Neural crest cell (in vitro differentiated cells): Measurements from ENCODE around the gene CCDC136. TPM values are rescaled to one million over a fixed set of nuclear protein-coding genes. Genes with fewer than 3 reads are reported as not detected.

ENCODE experiments used
- DNase-seq: peaks from one replicate; pipeline ENCODE4 v3.0.0; 2021; ENCODE audit warnings: low read depth, mixed read lengths, low spot score
- H3K27ac Mint-ChIP-seq: one replicate; pipeline ENCODE4 v1.8.0; 2021; ENCODE audit warnings: mild to moderate bottlenecking, mixed read lengths; ENCODE audit not compliant: unreplicated experiment
- H3K27me3 Mint-ChIP-seq: 2 replicates; pipeline ENCODE4 v1.8.0; 2021; ENCODE audit warnings: low read depth, mild to moderate bottlenecking, mixed read lengths
- H3K36me3 Mint-ChIP-seq: 2 replicates; pipeline ENCODE4 v1.8.0; 2021; ENCODE audit warnings: low read depth, mild to moderate bottlenecking, mixed read lengths
- H3K4me1 Mint-ChIP-seq: 2 replicates; pipeline ENCODE4 v1.8.0; 2021; ENCODE audit warnings: mixed read lengths
- H3K4me3 Mint-ChIP-seq: one replicate; pipeline ENCODE4 v1.8.0; 2021; ENCODE audit warnings: mild to moderate bottlenecking, mixed read lengths
- H3K9me3 Mint-ChIP-seq: 2 replicates; pipeline ENCODE4 v1.8.0; 2021; ENCODE audit warnings: mixed read lengths
- CTCF ChIP-seq: fragments of 200-600 bp; sonication (generic); conservative IDR thresholded peaks from 2 replicates; pipeline ENCODE4 v1.5.0; 2021; ENCODE audit warnings: antibody characterized with exemption, mild to moderate bottlenecking
- total RNA-seq: library from RNA; stranded (reverse); gene quantifications from 2 replicates; pipeline ENCODE4 v1.2.1, GENCODE V29; 2021

The CCDC136 gene
- total RNA-seq, 1 donor from 2014 or later: 70.6 TPM

- no peak for DNase-seq
- peak overlapping the region; percentile 58 for H3K4me3 Mint-ChIP-seq
- no peak overlapping the region for H3K27ac Mint-ChIP-seq
- no peak for TF ChIP-seq CTCF
- no peaks in the 10 kb centered on the region for H3K9me3 Mint-ChIP-seq
- peaks cover 29% of the 10 kb centered on the region for H3K27me3 Mint-ChIP-seq
- peaks cover 18% of the 10 kb centered on the region for H3K4me1 Mint-ChIP-seq
- H3K36me3 Mint-ChIP-seq: peaks cover 3% of the 10 kb centered on the region
These were observed 76.9 kb downstream of the CCDC136 start for GRCh38 chr7:128868624-128869137.

GRCh38 chr7:128869138-128869943 lies 77.6 kb downstream of the CCDC136 start:
- Mint-ChIP-seq H3K27ac (no peak overlapping the region), H3K4me3 (peak overlapping the region; percentile 58), H3K36me3 (peaks cover 2% of the 10 kb centered on the region), H3K9me3 (no peaks in the 10 kb centered on the region), H3K4me1 (peaks cover 15% of the 10 kb centered on the region), H3K27me3 (peaks cover 29% of the 10 kb centered on the region)
- TF ChIP-seq CTCF: peak; percentile 18
- DNase-seq: peak; percentile 36

- Mint-ChIP-seq H3K9me3 (no peaks in the 10 kb centered on the region), H3K27ac (peak overlapping the region; percentile 67), H3K4me3 (peak overlapping the region; percentile 88), H3K4me1 (peaks cover 15% of the 10 kb centered on the region), H3K36me3 (peaks cover 2% of the 10 kb centered on the region), H3K27me3 (peaks cover 29% of the 10 kb centered on the region)
- TF ChIP-seq CTCF: no peak
- DNase-seq: peak; percentile 33
These were observed 78.1 kb downstream of the CCDC136 start for GRCh38 chr7:128869944-128870285.

- Mint-ChIP-seq H3K9me3 (no peaks in the 10 kb centered on the region), H3K4me1 (peaks cover 11% of the 10 kb centered on the region), H3K4me3 (peak overlapping the region; percentile 88), H3K36me3 (peaks cover 2% of the 10 kb centered on the region), H3K27me3 (peaks cover 29% of the 10 kb centered on the region), H3K27ac (no peak overlapping the region)
- DNase-seq: no peak
- no peak for TF ChIP-seq CTCF
These were observed 79.3 kb downstream of the CCDC136 start for GRCh38 chr7:128871050-128871449.

Other genes starting within 250 kb of the CCDC136 start
- 1.8 and 1.9 TPM in 2 replicates for gene GARIN1A, start 119.7 kb upstream of the CCDC136 start, total RNA-seq
- gene CALU, start 52.6 kb upstream of the CCDC136 start, total RNA-seq: 139 and 145 TPM in 2 replicates
- not detected in 2 replicates for gene OPN1SW, start 16.2 kb upstream of the CCDC136 start, total RNA-seq
- gene FLNC, start 38.4 kb downstream of the CCDC136 start, total RNA-seq: 5.3 and 5.6 TPM in 2 replicates
- 144 and 149 TPM in 2 replicates for gene ATP6V1F, start 70.9 kb downstream of the CCDC136 start, total RNA-seq
- gene KCP, start 118.7 kb downstream of the CCDC136 start, total RNA-seq: 2.7 and 2.9 TPM in 2 replicates
- gene IRF5, start 146.0 kb downstream of the CCDC136 start, total RNA-seq: not detected in 2 replicates